ENCODE measurements around the gene CYTH2. TPM values are rescaled to one million over a fixed set of nuclear protein-coding genes. Genes with fewer than 3 reads are reported as not detected.
A peak's percentile ranks its signal among the peaks of the same experiment; 100 is the strongest.
"Not testable (repeated sequence)": the region's sequence is repeated elsewhere in the genome, so short reads cannot be mapped to it uniquely, and the experiment has no call there.

Gene CYTH2
- total RNA-seq, 1 experiment from 2014 or later, result 72.6 TPM

DNA sequence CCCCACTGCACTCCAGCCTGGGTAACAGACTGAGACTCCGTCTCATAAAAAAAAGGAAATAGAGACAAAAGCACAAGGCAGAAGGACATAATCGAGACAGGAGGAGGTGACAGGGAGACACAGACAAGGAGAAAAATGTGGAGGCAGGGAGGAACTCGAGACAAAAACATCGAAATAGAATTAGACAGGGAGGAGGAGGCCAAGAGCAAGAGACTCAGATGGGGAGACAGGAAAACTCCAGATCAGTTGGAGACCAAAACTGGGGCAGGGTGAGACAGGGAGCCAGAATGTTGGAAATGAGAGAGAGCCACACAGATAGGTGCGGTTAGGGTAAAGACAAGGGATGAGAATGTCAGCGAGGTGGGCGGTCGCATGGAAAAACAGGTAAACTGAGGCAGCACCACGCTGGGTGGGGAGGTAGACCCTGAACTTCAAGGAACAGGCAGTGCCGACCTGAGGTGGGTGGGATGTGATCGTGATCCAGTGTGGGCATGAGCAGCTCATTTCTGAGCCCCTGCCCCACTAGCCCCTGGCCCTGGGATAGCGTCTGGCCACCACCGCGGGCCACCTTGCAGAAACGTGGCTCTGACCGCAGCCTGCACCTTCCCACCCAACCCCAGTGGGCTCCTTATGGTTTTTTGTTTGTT is 15.2 kb downstream of the CYTH2 start:
- CTCF ChIA-PET, result no interaction called here
- POLR2A ChIA-PET, result no interaction called here
- no peak for DNase-seq (ENCODE audit: low spot score)

DNA sequence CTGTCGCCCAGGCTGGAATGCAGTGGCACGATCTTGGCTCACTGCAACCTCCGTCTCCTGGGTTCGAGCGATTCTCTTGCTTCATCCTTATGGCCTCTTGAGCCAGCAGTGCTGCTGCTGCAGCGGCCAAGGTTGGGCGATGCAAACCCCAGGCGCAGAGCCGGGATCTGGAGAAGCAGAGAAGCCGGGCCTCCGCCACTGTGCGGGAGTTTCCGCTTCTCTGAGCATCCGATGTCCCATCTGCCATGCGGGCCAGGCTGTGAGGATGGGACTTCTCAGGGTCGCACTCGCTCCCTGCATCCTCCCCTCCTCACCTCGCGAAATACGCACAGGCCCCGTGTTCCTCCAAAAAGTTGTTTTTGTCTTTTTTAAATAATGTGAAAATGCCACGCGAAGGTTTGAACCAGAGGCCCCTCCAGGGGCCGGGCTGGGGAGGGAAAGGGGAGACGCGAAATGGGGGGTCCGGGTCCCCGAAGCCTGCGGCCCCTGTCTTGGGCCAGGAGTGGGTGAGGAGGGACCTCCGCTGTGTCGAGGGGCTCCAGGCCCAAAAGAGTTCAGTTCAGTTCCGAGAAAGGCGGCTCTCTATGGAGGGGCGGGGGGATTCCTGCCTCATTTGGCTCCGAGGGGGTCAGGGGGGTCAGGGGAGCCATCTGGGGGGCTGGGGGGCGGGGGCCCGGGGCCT is 15.9 kb downstream of the CYTH2 start:
- no peak overlapping the region for H3K27ac Mint-ChIP-seq
- POLR2A ChIA-PET, result no interaction called here

More for the DNA sequence above, 15.2 kb downstream of the CYTH2 start:
- Mint-ChIP-seq H3K36me3 (no peaks in the 10 kb centered on the region; the same call in 1 of the 2 replicates), H3K27ac (no peak overlapping the region), H3K9me3 (no peaks in the 10 kb centered on the region), H3K4me1 (peaks cover 23% of the 10 kb centered on the region), H3K4me3 (no peak overlapping the region), H3K27me3 (ENCODE audit: low read depth) (peaks cover 18% of the 10 kb centered on the region)
- TF ChIP-seq, protein P1, sequence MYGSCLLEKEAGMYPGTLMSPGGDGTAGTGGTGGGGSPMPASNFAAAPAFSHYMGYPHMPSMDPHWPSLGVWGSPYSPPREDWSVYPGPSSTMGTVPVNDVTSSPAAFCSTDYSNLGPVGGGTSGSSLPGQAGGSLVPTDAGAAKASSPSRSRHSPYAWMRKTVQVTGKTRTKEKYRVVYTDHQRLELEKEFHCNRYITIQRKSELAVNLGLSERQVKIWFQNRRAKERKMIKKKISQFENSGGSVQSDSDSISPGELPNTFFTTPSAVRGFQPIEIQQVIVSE (CRISPR knock-in tag; IDR thresholded peaks at IDR 0.05; ENCODE audit: borderline replicate concordance), result no peak
- peak; percentile 46; the same call in 1 of the 2 replicates for TF ChIP-seq NFE2L1 (CRISPR knock-in tag; IDR thresholded peaks at IDR 0.05)
- ATAC-seq, result no peak

DNA sequence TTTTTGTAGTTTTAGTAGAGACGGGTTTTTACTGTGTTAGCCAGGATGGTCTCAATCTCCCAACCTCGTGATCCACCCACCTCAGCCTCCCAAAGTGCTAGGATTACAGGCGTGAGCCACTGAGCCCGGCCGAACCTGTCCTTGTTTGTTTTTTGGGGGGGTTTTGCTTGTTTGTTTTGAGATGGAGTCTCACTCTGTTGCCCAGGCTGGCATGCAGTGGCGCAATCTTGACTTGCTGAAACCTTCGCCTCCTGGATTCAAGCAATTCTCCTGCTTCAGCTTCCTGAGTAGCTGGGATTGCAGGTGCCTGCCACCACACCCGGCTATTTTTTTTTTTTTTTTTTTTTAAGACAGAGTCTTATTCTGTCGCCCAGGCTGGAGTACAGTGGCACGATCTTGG is 17.5 kb downstream of the CYTH2 start:
- H3K9me3 Mint-ChIP-seq; ATAC-seq; H3K27ac Mint-ChIP-seq; DNase-seq (ENCODE audit: low spot score); H3K4me3 Mint-ChIP-seq; H3K36me3 Mint-ChIP-seq; POLR2A ChIA-PET: not testable (repeated sequence)
- peaks cover 21% of the 10 kb centered on the region for H3K4me1 Mint-ChIP-seq
- CTCF ChIA-PET, result interaction anchor here (0.7 to 2.5 kb wide), 6 partner anchors 17 to 334 kb away, joined by 3 to 11 read pairs (median 6); no protein-coding TSS in a partner anchor
- peaks cover 27% of the 10 kb centered on the region for H3K27me3 Mint-ChIP-seq (ENCODE audit: low read depth)

More for the DNA sequence above, 15.9 kb downstream of the CYTH2 start:
- Mint-ChIP-seq H3K9me3 (no peaks in the 10 kb centered on the region), H3K36me3 (no peaks in the 10 kb centered on the region), H3K4me1 (peaks cover 20% of the 10 kb centered on the region), H3K4me3 (no peak overlapping the region), H3K27me3 (ENCODE audit: low read depth) (peaks cover 21% of the 10 kb centered on the region)
- no peak for DNase-seq (ENCODE audit: low spot score)
- CTCF ChIA-PET, result no interaction called here
- ATAC-seq, result no peak
- TF ChIP-seq, protein P2, sequence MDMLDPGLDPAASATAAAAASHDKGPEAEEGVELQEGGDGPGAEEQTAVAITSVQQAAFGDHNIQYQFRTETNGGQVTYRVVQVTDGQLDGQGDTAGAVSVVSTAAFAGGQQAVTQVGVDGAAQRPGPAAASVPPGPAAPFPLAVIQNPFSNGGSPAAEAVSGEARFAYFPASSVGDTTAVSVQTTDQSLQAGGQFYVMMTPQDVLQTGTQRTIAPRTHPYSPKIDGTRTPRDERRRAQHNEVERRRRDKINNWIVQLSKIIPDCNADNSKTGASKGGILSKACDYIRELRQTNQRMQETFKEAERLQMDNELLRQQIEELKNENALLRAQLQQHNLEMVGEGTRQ (CRISPR knock-in tag; IDR thresholded peaks at IDR 0.05), result no peak
- TF ChIP-seq RORB (CRISPR knock-in tag; IDR thresholded peaks at IDR 0.05) (no peak), NR3C1 (CRISPR knock-in tag; conservative IDR thresholded peaks at IDR 0.05; ENCODE audit: low read depth) (no peak), FOXP1 (CRISPR knock-in tag; IDR thresholded peaks at IDR 0.05; ENCODE audit: borderline replicate concordance) (no peak), IRF2 (CRISPR knock-in tag; IDR thresholded peaks at IDR 0.05; ENCODE audit: borderline replicate concordance, low read depth) (no peak)
- TF ChIP-seq, protein P3, sequence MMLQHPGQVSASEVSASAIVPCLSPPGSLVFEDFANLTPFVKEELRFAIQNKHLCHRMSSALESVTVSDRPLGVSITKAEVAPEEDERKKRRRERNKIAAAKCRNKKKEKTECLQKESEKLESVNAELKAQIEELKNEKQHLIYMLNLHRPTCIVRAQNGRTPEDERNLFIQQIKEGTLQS (CRISPR knock-in tag; conservative IDR thresholded peaks at IDR 0.05), result no peak
- TF ChIP-seq, protein P4, sequence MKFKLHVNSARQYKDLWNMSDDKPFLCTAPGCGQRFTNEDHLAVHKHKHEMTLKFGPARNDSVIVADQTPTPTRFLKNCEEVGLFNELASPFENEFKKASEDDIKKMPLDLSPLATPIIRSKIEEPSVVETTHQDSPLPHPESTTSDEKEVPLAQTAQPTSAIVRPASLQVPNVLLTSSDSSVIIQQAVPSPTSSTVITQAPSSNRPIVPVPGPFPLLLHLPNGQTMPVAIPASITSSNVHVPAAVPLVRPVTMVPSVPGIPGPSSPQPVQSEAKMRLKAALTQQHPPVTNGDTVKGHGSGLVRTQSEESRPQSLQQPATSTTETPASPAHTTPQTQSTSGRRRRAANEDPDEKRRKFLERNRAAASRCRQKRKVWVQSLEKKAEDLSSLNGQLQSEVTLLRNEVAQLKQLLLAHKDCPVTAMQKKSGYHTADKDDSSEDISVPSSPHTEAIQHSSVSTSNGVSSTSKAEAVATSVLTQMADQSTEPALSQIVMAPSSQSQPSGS (CRISPR knock-in tag; IDR thresholded peaks at IDR 0.05; ENCODE audit: borderline replicate concordance, low read depth), result no peak

DNA sequence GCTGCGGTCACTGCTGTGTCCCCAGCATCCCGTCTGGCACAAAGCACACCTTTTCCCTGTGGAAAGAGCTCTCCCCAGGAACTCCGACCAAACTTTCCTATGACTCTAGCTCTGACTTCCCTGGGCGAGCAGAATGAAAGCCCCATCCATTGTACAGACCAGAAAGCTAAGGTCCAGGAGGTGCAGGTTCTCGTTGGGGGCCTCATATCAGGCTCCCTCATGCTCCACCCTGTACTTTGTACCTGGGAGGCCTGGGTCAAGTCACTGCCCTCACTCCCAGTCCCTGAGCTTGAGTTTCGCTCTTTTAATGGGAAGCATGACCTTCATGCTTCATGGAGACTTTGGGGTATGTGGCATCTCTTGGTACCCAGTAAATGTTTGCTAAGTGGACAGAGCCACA is 18.4 kb downstream of the CYTH2 start:
- CTCF ChIA-PET, result interaction anchor here (0.7 to 2.5 kb wide), 9 partner anchors 15 to 335 kb away, joined by 3 to 11 read pairs (median 4); partner anchors contain the start of gene KDELR1
- POLR2A ChIA-PET, result no interaction called here
- Mint-ChIP-seq H3K4me3 (no peak overlapping the region), H3K27me3 (ENCODE audit: low read depth) (peaks cover 27% of the 10 kb centered on the region), H3K9me3 (no peaks in the 10 kb centered on the region), H3K36me3 (no peaks in the 10 kb centered on the region), H3K4me1 (peaks cover 26% of the 10 kb centered on the region), H3K27ac (no peak overlapping the region)
- DNase-seq (ENCODE audit: low spot score) (no peak), ATAC-seq (no peak)
- no peak for TF ChIP-seq OVOL2 (CRISPR knock-in tag; IDR thresholded peaks at IDR 0.05; ENCODE audit: borderline replicate concordance)
- no peak for TF ChIP-seq FOXK1 (CRISPR knock-in tag; IDR thresholded peaks at IDR 0.05)
- TF ChIP-seq, protein P5, sequence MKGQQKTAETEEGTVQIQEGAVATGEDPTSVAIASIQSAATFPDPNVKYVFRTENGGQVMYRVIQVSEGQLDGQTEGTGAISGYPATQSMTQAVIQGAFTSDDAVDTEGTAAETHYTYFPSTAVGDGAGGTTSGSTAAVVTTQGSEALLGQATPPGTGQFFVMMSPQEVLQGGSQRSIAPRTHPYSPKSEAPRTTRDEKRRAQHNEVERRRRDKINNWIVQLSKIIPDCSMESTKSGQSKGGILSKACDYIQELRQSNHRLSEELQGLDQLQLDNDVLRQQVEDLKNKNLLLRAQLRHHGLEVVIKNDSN (CRISPR knock-in tag; IDR thresholded peaks at IDR 0.05), result no peak
- TF ChIP-seq, protein P6, sequence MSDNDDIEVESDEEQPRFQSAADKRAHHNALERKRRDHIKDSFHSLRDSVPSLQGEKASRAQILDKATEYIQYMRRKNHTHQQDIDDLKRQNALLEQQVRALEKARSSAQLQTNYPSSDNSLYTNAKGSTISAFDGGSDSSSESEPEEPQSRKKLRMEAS (CRISPR knock-in tag; IDR thresholded peaks at IDR 0.05), result no peak
- TF ChIP-seq TCF7 (CRISPR knock-in tag; IDR thresholded peaks at IDR 0.05; ENCODE audit: low read depth), result no peak
- TF ChIP-seq ZNF317 (CRISPR knock-in tag; IDR thresholded peaks at IDR 0.05; ENCODE audit: borderline replicate concordance, low read depth), result no peak
- TF ChIP-seq ELF4 (CRISPR knock-in tag; IDR thresholded peaks at IDR 0.05; ENCODE audit: low read depth), result no peak
- no peak for TF ChIP-seq HMGA2 (CRISPR knock-in tag; IDR thresholded peaks at IDR 0.05)
- no peak for TF ChIP-seq SMAD4 (CRISPR knock-in tag; IDR thresholded peaks at IDR 0.05)
- TF ChIP-seq, protein P7, sequence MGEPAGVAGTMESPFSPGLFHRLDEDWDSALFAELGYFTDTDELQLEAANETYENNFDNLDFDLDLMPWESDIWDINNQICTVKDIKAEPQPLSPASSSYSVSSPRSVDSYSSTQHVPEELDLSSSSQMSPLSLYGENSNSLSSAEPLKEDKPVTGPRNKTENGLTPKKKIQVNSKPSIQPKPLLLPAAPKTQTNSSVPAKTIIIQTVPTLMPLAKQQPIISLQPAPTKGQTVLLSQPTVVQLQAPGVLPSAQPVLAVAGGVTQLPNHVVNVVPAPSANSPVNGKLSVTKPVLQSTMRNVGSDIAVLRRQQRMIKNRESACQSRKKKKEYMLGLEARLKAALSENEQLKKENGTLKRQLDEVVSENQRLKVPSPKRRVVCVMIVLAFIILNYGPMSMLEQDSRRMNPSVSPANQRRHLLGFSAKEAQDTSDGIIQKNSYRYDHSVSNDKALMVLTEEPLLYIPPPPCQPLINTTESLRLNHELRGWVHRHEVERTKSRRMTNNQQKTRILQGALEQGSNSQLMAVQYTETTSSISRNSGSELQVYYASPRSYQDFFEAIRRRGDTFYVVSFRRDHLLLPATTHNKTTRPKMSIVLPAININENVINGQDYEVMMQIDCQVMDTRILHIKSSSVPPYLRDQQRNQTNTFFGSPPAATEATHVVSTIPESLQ (CRISPR knock-in tag; IDR thresholded peaks at IDR 0.05), result no peak
- no peak for TF ChIP-seq ZNF219 (CRISPR knock-in tag; IDR thresholded peaks at IDR 0.05; ENCODE audit: borderline replicate concordance)
- no peak for TF ChIP-seq FOXJ3 (CRISPR knock-in tag; IDR thresholded peaks at IDR 0.05; ENCODE audit: borderline replicate concordance)
- TF ChIP-seq ZNF396 (CRISPR knock-in tag; IDR thresholded peaks at IDR 0.05; ENCODE audit: borderline replicate concordance), result no peak

Measured in WTC11 (cell line).